Measurements from ENCODE around the gene STOML2.

Gene STOML2

DNA sequence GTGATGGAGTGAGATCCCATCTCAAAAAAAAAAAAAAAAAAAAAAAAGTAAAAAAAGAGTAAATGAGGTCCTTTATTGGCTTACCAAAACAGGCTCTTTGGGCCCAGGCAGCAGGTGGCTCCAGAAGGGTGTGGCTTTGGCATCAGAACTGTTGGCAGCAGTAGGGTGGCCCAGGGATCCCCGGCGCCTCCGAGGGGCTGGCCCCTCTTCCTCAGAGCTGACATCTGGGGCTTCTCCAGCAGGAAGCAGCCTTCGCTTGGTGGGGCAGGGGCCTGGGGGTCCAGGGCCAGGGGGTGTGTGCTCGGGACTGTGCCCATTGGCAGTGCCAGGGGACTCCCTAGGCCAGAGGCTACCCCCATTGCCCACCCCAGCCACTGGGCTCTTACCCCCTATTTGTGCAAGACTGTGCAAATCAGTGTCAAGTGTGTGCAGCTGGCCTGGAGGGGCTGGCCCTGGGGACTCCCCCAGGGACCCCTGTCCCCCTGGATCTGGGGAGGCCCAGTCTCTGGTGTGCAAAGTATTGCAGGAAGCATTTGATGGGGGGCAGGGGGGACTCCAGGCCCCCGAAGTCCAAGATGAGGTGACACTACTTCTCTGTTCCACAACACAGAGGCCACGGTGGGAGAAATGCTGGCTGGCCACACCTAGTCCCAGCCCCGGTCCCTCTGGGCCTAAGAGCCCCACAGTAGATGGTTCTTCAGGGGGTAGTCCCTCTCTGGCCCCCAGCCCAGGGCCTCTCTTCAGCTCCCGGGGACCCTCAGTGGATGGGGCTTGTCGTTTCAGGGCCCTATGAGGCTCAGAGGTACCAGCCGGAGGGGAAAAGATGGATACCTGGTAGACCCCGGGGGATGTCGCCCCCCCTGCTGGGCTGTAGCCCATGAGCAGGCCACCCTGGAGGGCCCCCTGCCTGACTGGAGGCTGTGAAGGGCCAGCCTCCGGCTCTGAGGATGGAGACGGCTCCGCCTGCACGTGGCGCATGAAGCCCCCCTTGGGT is 4.7 kb upstream of the STOML2 start:
- no peak for DNase-seq (ENCODE audit: low read depth, low spot score)

DNA sequence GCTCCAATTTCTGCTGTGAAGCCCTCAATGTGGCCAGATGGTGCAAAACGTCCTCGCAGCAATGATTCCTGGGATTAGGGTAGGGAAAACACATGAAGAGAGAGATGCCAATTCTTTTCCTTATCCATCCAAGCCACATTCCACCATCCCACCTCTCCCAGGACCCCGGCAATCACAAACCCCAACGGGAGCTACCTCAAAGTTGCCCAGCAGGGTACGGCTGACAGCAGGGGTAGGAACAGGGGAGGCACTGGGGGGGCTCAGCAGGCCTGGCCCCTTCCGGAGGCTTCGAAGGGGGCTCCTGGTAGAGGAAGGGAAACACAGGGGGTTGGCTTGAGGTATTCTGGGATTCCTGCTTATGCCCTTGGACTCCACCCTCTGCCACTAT is 3.4 kb upstream of the STOML2 start:
- DNase-seq (ENCODE audit: low read depth, low spot score) = no peak

DNA sequence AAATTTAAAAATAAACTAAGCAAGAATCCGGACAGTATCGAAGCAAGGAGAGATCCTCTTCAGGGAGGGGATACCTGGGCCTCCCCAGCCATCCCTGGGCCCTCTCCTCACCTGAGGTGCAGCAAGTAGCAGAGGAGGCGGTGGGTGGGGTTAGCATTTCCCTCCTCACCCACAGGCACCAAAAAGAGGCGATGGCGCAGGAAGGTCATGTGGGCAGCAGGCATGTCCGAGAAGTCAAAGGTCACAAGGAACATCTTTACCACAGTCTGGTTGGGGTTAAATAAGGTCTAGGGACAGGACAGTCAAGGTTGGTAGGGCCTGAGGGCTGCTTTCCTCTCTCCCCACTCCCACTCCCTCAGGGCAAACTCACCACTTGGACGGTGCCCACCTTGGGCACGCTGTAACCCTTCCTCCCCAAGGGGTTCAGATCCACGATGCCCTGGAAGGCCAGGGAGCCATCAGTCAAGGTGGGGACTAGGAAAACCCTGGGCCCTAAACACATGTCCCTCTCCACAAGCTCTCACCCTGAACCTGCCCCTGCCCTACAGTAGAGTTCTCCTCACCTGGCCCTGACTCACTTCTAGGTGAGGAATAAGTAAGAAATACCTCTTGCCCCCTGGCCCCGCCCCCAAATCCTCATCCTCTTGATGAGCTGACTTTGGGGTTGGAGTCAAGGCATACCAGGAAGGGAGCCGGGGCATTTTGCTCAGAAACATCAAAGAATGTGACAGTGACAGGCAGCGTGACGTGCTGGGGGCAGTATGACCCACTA is 2.8 kb upstream of the STOML2 start:
- no peak for DNase-seq (ENCODE audit: low read depth, low spot score)

DNA sequence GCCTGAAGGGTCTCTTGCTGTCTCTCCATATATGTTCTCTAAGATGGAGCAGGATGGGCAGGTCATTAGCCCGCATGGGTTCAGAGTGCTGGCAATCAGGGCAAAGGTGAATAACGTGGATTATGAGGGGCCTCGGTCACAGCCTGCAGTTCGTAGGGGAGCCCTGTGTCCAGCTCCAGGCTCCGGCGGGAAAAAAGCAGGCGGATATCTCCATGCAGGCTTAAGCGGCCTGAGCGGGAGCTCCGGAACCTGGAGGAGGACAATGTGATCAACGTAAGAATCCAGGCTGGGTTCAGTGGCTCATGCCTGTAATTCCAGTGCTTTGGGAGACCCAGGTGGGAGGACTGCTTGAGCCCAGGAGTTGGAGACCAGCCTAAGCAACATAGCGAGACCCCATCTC is 2.2 kb upstream of the STOML2 start:
- no peak for DNase-seq (ENCODE audit: low read depth, low spot score)

DNA sequence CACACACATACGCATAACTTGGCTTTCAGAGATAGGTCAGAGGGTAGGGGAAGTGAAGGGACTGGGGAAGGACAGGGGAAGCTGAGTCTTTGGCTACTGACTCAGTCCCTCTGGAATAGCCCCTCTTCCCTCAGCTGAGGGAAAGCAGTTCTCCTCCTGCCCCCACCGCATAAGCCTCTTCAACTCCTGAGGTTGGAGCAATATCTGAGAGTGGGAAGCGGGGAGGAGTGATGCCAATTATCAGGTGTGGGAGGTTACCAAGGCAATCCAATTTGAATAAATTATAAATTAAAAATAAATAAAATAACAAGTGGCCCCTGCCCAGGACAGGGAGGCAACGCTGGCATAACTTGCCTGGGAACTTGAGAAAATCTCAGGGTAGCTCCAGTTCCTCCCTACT is 1.7 kb upstream of the STOML2 start:
- no peak for DNase-seq (ENCODE audit: low read depth, low spot score)

DNA sequence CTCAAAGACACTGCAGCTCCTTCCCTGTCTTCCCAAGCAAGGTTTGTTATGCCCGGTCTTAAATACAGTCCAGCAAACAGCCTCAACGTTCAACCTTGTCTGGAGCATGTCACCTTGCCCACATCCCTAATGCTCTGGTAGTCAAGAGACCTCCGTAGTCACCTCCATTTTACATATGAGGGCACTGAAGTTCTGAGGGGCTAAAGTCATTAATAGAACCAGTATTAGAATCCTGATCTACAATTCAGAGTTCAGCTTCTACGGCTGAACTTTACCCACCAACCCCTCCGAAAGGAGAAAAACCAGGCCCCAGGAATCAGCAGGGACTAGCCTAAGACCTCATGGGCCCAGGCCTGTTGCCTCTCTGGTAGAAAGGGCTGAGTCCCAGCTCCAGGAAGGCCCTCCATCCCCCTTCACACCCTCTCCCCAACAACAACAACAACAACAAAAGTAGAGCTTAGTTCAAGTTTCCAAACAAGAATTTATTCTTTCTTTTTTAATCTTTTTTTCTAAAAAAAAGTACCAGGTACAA is 795 bp upstream of the STOML2 start:
- DNase-seq (ENCODE audit: low read depth, low spot score) = no peak

DNA sequence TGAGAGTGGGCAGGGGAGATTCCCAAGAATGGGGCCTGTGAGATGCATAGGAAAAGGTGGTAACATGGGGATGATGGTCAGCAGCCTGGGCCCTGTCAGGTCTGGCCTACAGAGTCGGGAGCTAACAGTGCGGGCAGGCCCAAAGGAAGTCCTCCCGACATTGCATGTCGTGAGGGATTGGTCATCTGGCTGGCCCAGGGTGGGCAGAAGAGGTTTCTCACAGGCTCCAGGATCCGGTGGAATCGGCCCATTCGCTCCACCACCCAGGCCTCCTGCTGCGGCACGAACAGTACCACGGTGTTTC is 514 bp downstream of the STOML2 start:
- no peak for DNase-seq (ENCODE audit: low read depth, low spot score)

DNA sequence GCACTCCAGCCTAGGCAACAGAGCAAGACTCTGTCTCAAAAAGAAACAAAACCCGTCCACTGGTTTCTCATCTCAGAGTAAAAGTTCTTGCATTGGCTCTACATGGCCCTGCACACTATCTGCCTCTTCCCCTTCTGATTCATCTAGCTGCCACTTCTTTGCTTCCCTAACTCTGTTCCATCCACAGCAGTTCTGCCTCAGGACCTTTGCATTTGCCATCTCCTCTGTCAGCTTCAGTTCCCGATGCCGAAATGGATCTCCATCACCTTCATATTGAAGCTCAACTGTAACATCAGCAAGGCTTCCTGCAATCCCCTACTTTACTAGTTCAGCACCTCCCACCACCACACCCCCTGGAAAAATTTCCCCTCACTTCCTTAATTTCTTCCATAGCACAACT is 5.4 kb downstream of the STOML2 start:
- no peak for DNase-seq (ENCODE audit: low read depth, low spot score)

DNA sequence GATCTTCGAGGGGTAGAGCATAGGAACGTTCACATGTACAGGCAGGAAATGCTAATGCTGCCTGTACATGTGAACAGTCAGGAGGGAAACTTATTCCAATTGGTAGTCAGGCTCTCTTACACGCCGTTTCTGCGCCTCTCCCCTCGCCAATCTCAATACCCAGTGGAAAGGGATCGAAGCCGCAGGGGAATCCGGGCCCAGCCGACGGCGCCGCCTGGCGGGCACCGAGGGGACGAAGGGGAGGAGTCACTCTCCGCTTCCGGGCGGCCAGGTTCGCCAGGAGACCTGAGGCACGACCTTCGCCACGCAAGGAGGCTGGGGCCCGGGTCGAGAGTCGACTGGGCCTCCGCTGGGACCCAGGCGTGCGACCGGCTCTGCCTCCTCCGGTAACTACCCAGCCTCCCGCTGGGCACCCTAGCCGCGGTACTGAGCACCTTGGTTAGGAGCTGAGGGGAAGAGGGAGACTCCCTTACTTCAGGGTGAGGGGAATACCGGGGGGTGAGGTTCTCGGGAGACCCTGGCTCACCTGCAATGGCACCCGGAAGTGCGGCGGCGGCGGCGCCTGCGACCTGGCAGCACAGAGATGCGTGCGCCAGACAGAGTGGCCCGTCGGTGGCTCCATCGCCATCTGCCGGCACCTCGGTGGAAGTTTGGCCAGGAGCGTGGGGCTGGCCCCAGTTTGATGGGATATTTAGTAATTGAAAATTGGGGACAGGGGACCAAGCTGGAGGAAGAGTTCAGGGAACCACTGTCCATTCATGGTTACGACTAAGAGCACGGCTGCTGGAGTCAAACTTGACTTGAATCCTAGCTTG is 6.7 kb downstream of the STOML2 start, which contains the start of gene PIGO:
TSS of gene PIGO (minus strand) at position 557 of the 815 bp plus-strand sequence. CDS start 1,026 bp downstream, outside the sequence.
- peak; percentile 57 for DNase-seq (ENCODE audit: low read depth, low spot score)

DNA sequence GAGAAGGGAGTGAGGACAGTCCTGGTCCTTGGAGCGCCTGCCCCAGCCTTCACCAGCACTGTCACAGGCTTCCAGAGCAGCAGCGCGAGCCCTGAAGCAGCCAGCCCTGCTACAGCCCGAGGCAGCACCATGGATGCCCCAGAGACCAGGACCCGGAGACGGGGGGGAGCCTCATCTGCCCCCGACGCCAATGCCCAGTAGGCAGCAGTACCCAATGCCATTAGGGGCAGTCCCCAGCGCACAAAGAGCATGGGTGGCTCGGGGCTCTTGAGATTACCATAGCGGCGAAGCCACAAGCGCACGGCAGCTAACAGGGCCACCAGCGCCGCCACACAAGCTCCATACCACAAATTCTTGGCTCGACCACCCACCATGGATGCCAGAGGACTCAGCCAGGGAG is 11.4 kb downstream of the STOML2 start:
- no peak for DNase-seq (ENCODE audit: low read depth, low spot score)

DNA sequence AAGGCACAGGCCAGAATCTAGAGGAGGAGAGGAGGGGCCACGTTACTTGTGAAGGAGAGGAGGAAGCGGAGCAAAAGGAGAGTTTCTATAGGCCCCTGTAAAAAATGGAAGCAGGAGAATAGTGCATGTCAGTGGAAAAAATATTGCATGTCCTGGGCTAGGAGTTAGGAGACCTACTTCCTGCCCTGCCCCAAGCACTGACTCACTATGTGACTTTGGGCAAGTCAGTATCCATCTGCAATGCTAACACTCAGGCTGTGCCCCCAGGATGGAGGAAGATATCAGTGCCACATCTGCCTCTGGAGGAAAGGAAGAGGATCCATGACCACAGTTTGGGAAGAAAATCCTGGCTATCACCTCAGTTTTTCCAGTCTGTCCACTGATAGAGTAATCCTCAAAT is 13.5 kb downstream of the STOML2 start:
- no peak for DNase-seq (ENCODE audit: low read depth, low spot score)

DNA sequence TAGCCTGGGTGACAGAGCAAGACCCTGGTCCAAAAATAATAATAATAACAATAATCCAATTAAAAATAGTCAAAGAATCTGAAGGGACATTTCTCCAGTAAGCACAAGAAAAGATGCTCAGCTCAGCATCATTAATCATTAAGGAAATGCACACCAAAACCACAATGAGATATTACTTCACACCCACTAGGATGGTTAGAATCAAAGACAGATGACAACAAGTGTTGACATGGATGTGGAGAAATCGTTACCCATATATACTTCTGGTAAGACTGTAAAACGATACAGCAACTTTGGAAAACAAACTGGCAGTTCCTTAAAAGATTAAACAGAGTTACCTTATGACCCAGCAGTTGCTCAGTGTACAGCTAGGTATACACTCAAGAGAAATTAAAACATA is 17.9 kb downstream of the STOML2 start:
- DNase-seq (ENCODE audit: low read depth, low spot score) = no peak

DNA sequence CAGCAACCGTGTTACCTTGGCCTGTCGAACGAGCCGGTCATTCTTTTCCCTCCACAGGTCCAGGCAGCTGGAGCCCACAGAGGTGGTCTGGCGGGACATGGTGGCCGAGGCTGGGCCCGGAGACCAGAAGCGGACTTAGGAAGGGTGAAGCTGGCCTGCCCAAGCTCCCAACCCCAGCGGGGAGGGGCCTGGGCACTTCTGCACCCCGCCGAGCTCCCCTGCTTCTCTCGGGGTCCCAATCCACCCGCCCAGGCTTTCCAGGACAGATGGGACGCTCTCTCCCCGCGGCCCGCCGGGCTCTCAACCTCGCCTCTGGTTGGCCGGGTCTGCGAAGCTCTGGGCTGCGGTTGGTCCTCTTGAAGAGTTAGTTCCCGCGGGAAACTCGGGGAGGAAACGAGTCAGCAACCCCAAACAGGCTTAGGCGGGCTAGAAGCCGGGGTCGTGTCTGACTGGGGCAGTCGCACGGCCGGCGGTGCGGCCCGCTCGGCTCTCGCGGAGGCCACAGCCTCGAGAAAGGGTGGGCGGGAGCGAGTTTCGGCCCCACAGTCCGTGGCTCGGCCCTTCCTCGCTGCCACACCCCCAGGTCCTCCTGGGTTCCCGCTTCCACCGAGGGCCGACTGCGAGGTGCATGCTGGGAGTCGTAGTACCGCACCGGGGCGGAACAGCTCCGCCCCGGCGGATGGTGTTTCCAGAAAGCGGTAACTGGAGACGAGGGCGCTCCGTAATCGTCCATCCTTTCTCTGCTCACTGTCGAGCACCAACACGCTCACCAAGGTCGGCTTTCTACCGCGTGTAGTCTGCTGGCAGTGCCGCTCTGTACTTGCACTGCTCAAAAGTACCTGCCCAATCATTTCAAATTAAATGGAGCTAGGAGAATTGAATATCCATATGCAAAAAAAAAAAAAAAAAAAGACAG is 23.2 kb downstream of the STOML2 start, which contains the start of gene FANCG:
TSS of gene FANCG (minus strand) at position 517 of the 916 bp plus-strand sequence. CDS start at position 99, 418 bp downstream.
- peak; percentile 84 for DNase-seq (ENCODE audit: low read depth, low spot score)

DNA sequence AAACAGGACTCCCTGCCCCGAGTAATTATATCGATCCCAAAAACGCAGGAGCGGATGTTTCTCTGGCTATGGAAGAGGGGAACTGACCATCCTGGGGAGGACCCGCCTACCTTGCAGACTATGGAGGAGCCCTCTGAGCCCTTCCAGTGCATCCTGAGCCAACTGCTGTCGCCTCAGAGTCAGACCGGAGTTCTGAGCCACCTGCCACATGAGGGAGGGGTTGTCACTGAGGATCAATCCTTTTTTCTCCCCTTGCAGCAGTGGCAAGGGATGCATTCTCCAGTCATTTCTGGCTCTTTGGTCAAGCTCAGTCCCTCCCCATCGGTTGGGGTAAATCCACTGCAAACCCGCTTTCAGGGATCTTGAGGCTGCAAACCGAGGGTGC is 23.9 kb downstream of the STOML2 start:
- no peak for DNase-seq (ENCODE audit: low read depth, low spot score)

DNA sequence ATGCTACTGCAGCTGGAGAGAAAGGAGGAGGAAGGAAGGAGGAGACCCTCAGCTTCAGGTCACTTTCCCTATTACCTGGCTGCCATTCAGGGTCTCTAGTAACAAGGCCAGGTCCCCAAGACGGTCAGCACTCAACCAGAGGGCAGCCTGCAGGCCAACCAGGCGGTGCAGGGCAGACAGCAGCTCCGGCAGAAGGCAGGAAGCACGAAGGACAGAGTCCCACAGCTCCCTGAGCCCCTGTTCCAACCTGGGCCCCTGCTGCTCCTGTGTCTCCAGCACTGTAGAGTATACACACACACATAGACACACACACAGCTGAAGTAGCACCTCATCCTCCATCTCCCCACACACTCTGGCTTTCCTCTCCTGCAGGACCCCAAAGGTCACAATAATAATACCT is 24.9 kb downstream of the STOML2 start:
- DNase-seq (ENCODE audit: low read depth, low spot score) = no peak

DNA sequence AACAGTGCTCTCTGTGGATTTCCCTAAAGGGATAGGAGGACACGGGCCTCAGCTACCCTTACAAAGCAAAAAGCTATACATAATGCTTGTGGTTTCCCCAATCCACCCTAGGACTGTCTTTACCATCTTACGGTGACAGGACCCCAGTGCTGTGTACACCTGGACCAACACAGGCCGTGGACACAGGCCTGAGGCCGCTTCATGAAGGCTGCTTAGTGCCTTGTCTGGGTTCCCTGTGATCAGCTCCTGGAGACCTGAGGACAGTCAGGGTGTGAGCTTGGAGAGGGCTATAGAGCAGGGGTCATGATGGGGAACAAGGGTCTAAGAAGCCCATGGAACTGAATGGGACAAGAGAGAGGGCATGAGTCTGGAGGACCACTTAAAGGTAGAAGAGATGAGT is 26.1 kb downstream of the STOML2 start:
- DNase-seq (ENCODE audit: low read depth, low spot score) = no peak

DNA sequence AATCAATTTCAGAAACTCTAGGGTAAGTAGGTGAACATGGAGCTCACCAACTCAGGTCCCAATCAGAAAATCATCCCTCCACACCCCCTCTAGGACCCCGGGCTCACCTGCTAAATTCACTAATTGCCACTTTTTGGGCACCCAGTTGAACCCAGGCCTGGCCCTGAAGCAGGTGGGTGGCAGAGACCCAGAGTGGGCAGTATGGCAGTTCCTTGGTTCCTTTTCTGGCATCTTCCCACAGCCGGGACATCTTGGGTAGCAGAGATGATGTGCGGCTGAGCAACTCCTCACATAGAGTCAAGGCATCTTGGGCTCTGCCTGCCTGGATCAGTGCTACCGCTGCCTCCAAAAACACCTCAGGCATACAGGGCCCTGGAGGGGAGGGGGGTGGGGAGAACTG is 27.6 kb downstream of the STOML2 start:
- no peak for DNase-seq (ENCODE audit: low read depth, low spot score)

DNA sequence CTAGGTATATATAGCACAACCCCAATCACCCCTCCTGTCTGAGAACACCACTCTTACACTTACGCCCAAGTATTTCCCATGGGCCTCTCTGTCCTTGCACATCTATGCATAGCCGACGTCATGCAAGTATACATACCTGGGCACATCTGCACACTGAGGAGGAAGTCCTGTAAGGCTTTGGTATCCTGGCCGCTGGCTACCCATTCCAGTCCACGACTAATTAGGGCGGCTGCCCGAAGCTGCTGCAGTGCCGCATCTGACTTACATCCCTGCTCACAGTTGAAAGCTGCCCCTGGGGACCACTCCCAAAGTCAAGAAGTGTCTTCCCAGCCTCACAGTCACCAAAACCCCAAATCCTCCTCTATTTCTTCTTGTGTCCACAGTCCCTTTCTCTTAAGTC is 28.1 kb downstream of the STOML2 start:
- DNase-seq (ENCODE audit: low read depth, low spot score) = no peak

DNA sequence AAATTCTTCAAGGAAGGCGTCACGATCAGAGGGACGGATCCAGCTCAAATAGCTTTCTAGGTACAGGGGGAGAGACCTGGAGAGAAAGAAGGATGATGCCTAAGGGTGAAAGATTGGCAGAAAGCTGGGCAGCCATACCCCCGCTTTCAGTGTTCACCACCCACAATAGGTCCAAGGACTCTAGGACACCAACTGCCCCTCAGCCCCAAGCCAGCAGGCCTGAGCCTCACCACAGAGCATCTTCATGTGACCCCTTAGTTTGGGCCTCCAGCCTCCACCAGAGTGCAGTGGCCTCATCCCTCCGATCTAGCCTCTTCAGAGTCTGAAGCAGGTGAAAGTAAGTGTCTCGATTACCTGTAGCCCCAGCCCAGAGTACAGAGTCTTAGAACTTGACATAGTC is 28.8 kb downstream of the STOML2 start:
- no peak for DNase-seq (ENCODE audit: low read depth, low spot score)

DNA sequence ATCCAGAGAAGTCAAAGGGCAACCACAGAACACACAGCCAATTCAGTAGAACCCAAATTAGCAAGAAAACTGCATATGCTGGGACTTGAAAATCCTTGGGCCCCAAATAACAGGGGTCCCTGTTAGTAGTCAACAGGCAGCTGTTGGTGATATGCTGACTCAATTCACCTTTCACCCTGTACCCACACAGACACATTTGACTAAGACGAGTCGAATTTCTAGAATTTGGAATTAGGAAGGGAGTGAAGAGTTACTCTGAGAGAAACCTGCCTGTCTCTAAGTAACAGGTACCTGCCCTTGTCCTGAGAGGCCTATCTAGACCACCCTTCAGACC is 29.7 kb downstream of the STOML2 start:
- no peak for DNase-seq (ENCODE audit: low read depth, low spot score)

All from smooth muscle cell of the brain vasculature (primary cell).